Stimulated activated CD4-positive, alpha-beta T cell treated with anti-CD3 and anti-CD28 coated beads, Interleukin-4, amount 100 ng/mL, for 24 hours (primary cell): ENCODE measurements around the gene ESRRA.
"Not testable (repeated sequence)": the region's sequence is repeated elsewhere in the genome, so short reads cannot be mapped to it uniquely, and the experiment has no call there.

Source experiments
- DNase-seq: peaks from one replicate; pipeline ENCODE4 v3.0.0-alpha.2; 2020

Gene ESRRA

DNA sequence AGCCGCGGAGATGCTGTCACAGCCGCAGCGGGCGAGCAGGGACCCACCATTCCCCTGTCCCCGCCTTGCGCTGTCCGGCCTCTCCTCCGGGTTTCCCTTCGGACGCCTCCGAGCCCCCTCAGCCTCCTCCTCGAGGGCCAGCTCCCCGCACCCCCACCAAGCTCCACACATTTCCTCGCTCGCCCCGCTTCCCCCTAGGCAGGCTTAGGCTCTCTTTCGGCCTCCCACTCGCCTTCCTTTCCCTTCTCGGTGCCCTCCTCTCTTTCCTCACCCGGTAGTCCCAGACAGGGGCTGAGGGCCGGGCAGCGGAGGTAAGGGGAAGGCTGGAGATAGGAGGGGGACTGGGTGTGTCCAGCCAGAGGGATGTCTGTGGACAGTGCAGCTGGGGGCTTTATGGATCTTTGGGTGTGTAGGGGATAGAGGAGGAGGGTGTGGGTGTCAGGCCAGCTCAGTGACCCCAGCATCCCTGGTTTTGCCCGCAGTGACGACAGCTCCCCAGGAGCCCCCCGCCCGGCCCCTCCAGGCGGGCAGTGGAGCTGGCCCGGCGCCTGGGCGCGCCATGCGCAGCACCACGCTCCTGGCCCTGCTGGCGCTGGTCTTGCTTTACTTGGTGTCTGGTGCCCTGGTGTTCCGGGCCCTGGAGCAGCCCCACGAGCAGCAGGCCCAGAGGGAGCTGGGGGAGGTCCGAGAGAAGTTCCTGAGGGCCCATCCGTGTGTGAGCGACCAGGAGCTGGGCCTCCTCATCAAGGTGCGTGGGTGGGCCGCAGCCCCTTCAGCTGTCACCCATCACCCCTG lies 12.7 kb upstream of the ESRRA start:
- no peak for DNase-seq

DNA sequence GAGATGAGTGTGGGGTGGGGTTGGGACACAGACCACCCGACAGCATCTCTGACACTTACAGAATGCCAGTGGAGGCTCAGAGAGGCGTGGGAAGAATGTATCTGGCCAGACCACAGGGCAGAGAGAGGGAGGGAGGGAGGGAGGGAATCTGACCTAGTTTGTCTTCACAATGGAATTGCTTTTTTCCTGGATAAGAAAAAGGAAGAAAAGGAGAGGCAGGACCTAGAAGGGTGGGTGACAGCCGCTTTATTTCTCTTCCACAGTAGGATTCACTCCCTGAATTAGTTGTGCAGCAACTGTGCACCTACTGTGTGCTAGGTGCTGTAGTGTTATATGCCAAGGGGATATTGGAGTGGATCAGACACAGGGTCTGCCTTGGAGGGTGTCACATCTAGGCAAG lies 10.6 kb upstream of the ESRRA start:
- no peak for DNase-seq

DNA sequence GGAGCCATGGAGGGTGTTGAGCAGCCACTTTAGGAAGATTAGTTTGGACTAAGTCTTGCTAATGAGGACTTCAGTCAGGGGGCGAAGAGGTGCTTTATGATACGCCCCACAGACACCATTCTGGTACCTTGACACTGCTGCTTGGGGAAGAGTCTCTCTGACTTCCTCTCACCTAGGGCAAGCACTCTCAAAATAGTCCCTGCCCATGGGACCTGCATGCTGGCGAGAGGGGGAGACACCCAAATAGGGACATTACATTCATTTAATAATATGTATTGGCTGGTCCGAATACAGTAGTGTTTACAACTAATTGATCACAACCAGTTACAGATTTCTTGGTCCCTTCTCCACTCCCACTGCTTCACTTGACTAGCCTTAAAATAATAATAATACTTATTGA lies 9.6 kb upstream of the ESRRA start:
- no peak for DNase-seq

DNA sequence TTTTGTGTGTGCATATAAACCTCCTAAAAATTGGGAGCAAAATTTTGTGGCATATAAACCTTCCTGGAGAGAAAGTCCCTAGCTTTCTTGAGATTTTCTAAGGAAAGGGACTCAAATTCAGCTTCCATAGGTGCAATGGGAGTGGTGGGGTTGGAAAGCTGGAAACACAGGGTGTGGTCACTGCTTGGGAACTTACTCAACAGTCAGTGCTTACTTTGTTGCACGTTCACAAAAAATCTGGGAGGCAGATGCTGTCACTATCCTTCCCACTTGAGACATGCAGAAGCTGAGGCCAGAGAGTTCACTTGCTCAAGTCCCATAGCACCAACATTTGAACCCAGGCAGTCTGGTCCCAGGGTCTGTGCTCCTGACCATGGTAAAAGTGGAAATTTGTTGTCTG lies 9.1 kb upstream of the ESRRA start:
- DNase-seq, result no peak

DNA sequence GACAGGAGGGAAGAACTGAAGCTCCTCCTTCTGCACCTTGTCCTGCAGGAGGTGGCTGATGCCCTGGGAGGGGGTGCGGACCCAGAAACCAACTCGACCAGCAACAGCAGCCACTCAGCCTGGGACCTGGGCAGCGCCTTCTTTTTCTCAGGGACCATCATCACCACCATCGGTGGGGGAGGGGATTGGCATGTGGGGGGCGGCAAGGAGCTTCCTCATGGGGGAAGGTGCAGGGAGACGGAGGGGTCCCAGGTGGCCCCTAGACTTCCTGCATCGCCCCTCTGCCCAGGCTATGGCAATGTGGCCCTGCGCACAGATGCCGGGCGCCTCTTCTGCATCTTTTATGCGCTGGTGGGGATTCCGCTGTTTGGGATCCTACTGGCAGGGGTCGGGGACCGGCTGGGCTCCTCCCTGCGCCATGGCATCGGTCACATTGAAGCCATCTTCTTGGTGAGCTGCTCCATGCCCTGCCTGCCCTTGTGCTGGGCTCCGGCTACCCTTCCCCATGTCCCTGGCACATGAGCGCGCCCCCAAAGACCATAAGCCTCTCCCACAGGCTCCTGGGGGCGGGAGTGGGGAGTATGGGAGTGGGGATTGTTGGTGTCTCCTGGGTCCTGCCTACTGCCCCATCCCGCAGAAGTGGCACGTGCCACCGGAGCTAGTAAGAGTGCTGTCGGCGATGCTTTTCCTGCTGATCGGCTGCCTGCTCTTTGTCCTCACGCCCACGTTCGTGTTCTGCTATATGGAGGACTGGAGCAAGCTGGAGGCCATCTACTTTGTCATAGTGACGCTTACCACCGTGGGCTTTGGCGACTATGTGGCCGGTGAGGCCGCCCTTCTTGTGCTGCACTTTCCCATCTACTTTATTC lies 8.3 kb upstream of the ESRRA start:
- DNase-seq, result no peak

DNA sequence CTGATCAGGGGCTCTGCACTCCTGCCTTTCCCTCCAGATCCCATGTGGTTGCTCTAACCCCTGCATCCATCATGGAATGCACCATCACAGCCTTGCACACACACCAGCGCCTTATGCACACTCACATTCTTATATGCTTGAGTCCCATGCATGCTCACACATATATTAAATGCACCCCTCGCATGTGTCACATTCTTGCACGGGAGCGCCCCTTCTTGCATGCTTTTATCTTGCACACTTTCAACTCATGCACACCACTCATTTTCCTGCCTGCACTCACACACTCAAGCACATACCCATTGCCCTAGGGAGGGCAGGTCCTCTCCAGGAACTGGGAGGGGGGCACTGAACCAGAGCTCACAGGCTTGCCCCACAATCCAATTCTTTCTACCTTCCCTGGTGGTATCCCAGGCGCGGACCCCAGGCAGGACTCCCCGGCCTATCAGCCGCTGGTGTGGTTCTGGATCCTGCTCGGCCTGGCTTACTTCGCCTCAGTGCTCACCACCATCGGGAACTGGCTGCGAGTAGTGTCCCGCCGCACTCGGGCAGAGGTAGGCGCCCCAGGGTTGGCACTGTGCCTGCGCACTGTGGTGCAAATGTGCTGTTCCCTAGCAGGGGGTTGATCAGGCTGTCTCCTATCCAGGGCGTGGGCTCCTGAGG lies 7.5 kb upstream of the ESRRA start:
- DNase-seq, result no peak

DNA sequence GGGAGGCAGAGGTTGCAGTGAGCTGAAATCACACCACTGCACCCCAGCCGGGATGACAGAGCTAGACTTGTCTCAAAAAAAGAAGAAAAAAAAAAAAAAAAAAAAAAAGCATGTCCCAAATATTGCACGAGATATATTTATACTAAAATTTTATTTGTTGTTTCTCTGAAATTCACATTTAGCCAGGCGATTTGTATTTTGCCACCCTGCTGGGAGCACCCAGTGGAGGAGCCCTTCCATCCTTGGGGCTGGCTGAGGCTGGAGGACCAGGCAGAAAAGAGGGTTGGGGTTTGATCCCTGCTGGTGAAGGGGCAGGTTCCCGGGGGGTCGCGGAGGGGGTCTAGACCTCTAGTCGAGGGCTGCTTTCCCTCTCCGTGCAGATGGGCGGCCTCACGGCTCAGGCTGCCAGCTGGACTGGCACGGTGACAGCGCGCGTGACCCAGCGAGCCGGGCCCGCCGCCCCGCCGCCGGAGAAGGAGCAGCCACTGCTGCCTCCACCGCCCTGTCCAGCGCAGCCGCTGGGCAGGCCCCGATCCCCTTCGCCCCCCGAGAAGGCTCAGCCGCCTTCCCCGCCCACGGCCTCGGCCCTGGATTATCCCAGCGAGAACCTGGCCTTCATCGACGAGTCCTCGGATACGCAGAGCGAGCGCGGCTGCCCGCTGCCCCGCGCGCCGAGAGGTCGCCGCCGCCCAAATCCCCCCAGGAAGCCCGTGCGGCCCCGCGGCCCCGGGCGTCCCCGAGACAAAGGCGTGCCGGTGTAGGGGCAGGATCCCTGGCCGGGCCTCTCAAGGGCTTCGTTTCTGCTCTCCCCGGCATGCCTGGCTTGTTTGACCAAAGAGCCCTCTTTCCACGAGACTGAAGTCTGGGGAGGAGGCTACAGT lies 6.1 kb upstream of the ESRRA start:
- no peak for DNase-seq

DNA sequence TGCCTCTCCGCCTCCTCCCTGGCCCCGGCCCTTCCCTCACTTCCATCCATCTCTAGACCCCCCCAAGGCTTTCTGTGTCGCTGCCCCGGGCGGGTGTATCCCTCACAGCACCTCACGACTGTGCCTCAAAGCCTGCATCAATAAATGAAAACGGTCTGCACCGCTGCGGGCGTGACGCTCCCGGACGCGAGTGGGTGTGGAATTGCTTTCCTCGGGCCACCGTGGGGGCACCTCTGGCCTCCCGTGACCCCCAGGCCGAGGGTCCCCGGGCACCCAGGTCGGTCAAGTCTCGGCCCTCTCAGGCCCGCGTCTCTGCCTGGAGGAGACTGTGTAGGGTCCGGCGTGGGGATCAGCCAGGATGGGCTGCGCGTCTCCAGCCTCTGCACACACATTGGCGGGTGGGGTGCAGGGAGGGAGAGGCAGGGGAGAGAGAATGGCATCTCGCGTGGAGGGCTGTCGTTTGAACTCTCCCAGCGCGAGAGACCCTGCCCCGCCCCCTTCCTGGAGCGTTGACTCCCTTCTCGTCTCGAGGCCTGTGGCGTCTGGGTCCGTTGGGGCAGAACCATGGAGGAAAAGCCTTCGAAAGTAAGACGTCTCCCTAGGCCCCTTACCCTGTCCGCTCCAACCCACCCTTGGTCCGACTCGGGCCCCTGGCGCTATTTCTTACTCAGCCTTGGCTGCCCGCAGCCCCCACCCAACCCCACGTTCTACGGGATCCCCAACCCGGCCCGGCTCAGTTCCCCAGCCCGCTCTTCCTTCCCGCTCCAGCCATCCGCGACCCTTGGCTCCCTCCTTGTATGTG lies 5.3 kb upstream of the ESRRA start, which contains the start of gene CATSPERZ:
Gene CATSPERZ (plus strand): TSS at position 512 of the 802 bp plus-strand sequence. CDS start 53 bp downstream, at position 565.
- no peak for DNase-seq

DNA sequence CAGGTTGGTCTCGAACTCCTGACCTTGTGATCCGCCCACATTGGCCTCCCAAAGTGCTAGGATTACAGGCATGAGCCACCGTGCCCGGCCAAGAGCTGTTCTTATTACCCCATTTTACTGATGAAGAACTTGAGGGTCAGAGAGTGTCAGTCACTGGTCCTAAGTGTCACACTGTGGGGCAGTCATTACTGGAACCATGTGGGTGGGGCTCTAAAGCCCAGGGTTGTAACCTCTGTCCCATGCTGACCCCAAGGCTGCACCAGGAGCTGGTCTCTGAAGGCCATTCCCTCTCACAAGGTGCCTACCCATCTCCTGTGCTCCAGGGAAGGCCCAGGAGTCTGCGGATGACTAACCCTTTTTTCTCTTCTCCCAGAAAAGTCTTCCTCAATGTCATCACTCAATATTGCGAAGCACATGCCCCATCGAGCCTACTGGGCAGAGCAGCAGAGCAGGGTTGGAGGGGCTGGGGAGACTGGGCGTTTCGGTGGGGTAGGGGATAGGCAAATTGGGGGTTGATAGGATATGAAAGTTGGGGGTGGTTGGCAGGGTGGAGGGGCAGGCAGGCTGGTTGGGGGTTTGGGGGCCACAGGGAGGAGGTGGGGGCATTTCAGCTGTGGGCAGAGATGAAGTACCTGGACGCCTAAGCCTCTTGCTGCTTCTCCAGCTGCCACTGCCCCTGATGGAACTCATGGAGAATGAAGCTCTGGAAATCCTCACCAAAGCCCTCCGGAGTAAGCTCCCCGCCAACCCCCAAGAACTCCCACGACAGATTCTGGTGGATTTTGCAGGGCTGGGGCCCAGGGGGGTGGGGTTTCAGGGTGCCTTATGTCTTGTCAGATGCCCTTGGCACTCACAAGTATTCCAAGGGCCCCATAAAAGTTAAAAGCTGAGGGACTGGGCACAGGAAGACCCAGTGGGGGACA lies 2.0 kb upstream of the ESRRA start:
- no peak for DNase-seq

DNA sequence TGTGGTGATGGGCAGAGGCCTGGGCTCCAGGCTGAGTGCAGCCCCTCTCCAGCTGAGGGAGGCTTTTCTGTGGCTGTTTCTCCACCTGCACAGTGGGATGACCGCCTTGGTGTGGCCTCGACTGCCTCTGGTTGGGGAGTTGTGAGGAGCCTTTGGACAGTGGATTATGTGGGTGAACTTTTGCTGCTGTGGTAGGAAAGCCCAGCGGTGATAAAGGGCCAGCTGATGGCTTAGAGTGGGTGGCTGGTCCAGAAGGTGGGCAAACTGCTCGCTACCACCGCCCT lies 1.4 kb upstream of the ESRRA start:
- no peak for DNase-seq

DNA sequence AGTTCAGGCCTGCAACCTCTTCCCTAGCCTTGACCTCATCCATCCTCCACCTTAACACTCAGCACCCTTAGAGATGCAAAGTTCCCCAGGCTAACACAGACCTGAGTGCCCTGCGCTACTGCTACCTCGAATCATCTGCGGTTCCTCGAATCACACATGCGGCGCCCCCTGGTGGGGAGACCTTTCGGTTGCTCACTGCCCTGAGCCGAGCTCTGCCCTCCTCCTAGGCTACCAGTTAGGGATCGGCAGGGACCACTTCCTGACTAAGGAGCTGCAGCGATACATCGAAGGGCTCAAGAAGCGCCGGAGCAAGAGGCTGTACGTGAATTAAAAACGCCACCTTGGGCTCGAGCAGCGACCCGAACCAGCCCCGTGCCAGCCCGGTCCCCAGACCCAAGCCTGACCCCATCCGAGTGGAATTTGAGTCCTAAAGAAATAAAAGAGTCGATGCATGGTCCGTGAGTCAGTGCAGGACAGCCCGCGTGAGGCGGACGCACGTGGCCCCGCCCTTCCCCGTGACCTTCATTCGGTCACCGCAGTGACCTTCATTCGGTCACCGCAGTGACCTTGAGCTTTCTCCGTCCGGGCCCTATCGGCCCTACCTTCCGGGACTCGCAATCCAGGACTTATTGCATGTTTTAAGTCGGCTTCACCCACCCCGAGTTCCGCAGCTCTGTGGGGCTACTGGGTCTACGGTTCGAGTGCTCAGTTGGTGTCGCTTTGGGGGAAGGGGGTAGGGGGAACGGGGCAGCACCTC lies 830 bp upstream of the ESRRA start:
- DNase-seq, result peak; percentile 95

DNA sequence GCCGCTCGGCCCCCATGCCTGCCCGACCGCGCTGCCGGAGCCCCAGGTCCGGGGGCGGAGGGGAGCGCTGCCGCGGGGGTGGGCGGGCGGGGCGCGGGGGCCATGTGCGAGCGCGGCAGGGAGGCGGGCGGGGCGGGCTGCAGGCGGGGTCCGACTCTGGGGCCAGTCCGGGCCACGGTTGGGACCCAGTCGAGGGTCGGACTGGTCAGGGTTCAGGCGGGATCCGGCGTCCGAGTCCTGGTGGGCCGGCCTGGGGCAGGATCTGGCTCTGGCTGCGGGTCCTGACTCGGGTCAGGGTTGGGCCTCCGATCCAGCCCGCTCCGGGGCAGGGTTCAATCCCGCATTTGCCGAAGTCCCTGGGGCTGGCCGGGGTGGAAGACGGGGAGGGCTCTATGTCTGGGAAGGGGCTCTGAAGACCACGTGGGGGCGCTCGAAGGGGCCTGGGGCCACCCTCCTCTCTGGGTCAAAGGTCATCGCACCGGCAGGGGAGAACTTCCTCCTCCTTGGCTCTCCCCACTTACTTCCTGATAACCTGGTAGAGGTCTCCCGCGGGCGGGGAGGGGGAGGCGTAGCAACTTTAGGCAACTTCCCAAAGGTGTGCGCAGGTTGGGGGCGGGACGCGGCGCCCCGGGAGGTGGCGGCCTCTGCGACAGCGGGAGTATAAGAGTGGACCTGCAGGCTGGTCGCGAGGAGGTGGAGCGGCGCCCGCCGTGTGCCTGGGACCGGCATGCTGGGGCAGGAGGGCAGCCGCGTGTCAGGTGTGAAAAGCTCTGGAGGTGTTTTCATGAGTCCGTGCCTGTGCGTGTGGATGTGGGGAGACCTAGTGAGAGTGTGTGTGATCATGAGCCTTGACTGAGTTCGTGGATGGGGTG lies 603 bp downstream of the ESRRA start:
- peak; percentile 73 for DNase-seq

DNA sequence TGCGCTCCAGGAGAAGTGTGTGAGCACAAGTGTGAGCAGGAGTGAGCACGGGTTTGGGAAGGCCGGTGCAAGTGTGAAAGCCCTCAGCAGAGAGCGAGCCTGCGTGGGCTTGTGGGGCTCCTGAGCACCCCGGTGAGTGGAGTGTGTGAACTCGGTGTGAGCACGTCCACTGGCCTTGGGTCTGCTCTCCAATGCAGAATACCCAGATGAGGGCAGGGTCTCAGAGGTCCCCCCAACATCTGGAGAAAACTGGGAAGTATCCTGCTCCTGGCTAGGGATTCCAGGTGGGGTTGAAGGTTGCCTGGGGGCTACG lies 1.2 kb downstream of the ESRRA start:
- no peak for DNase-seq

DNA sequence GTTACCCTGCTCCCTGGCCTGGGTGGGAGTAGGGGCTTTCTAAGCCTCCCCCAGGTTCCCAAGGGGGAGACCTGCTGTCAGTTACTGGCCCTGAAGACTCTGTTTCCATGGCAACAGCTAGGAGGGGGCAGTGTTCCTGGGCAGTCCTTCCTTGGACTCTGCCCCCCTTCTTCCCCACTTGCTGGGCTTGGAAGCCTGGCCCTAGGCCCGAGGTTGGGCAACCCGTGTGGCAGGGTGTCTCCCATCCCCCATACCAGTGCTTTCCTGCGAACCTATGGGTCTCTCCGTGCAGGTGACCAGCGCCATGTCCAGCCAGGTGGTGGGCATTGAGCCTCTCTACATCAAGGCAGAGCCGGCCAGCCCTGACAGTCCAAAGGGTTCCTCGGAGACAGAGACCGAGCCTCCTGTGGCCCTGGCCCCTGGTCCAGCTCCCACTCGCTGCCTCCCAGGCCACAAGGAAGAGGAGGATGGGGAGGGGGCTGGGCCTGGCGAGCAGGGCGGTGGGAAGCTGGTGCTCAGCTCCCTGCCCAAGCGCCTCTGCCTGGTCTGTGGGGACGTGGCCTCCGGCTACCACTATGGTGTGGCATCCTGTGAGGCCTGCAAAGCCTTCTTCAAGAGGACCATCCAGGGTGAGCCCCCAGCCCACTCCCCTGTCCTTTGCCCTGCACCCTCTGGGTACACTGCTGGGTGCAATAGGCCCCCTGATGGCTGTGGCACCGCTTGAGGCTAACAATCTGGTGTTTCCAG lies 1.7 kb downstream of the ESRRA start:
- DNase-seq, result no peak

DNA sequence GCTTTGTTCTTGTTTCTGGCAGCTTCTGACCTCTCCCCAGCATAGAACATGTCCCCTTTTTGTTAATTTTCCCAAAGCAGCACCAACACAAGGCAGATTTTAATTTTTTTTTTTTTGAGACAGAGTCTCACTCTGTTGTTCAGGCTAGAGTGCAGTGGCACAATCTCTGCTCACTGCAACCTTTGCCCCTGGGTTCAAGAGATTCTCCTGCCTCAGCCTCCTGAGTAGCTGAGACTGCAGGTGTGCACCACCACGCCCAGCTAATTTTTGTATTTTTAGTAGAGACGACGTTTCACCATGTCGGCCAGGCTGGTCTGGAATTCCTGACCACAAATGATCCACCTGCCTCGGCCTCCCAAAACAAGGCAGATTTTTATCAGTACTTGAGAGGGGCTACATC lies 2.5 kb downstream of the ESRRA start:
- not testable (repeated sequence) for DNase-seq

DNA sequence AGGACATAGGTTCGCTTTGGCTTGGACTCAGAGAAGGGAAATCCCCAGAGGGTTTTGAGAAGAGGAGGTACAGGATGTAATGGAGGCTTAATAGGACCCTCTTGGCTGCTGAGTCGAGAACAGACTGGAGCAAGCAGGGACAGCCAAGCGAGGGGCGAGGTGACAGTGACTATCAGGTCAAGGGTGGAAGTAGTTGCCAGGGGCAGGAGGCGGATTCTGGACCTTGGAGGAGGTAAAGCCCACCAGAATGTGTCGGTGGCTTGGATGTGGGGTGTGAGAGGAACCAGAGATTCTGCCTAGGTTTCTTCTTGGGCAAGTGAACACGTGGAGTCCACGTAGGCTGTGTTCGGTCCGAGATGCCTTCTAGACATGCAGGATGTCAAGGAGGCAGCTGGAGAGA lies 7.6 kb downstream of the ESRRA start:
- no peak for DNase-seq

DNA sequence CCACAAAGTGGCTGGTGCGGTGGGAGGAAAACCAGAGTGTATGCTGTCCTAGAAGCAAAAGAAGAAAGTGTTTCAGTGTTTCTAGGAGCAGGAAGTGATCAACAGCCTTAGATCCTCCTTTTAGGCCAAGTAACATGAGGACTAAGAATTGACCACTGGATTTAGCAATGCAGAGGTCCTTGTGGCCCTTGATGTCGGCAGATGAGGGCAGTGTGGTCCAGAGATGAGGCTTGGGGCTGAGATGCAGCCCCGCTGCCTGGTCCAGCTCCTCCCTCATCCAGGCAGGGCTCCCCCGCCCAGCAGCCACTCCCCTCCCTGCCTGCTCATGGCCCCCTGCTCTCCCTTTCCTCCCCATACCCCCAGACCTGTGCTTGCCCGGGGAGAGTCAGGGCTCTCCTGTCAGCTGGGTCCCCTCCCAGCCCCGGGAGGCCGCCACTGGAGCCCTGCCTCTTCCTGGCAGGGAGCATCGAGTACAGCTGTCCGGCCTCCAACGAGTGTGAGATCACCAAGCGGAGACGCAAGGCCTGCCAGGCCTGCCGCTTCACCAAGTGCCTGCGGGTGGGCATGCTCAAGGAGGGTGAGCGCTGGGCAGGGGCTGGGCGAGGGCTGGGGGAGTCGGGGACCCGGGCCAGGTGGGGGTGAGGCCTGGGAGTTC lies 8.3 kb downstream of the ESRRA start:
- no peak for DNase-seq
